Nephron progenitor cell (in vitro differentiated cells): Measurements from ENCODE around the gene P3H2.

ENCODE experiments used
- DNase-seq: peaks from one replicate; pipeline ENCODE4 v3.0.0; 2021
- H3K27ac Mint-ChIP-seq: 2 replicates; pipeline ENCODE4 v1.8.0; 2021; ENCODE audit warnings: mild to moderate bottlenecking, moderate library complexity, mixed read lengths
- H3K27me3 Mint-ChIP-seq: 2 replicates; pipeline ENCODE4 v1.8.0; 2021; ENCODE audit warnings: mild to moderate bottlenecking, low read depth, mixed read lengths; ENCODE audit not compliant: poor library complexity
- H3K36me3 Mint-ChIP-seq: 2 replicates; pipeline ENCODE4 v1.8.0; 2021; ENCODE audit warnings: low read depth, mixed read lengths
- H3K4me1 Mint-ChIP-seq: 2 replicates; pipeline ENCODE4 v1.8.0; 2021; ENCODE audit warnings: mixed read lengths
- H3K4me3 Mint-ChIP-seq: 2 replicates; pipeline ENCODE4 v1.8.0; 2021; ENCODE audit warnings: mild to moderate bottlenecking, moderate library complexity, mixed read lengths
- H3K9me3 Mint-ChIP-seq: 2 replicates; pipeline ENCODE4 v1.8.0; 2021; ENCODE audit warnings: mild to moderate bottlenecking, moderate library complexity, mixed read lengths
- TF ChIP-seq, protein P1 (sequence below): fragments of 200-600 bp; sonication (generic); IDR thresholded peaks from 2 replicates; pipeline ENCODE4 v1.5.0; 2021; ENCODE audit warnings: antibody characterized with exemption

Gene P3H2

GRCh38 chr3:190008432-190008831 is 112.3 kb downstream of the P3H2 start:
- H3K4me1 Mint-ChIP-seq, result peaks cover 45% of the 10 kb centered on the region
- no peak overlapping the region for H3K4me3 Mint-ChIP-seq
- H3K36me3 Mint-ChIP-seq, result no peaks in the 10 kb centered on the region
- TF ChIP-seq, protein P1, sequence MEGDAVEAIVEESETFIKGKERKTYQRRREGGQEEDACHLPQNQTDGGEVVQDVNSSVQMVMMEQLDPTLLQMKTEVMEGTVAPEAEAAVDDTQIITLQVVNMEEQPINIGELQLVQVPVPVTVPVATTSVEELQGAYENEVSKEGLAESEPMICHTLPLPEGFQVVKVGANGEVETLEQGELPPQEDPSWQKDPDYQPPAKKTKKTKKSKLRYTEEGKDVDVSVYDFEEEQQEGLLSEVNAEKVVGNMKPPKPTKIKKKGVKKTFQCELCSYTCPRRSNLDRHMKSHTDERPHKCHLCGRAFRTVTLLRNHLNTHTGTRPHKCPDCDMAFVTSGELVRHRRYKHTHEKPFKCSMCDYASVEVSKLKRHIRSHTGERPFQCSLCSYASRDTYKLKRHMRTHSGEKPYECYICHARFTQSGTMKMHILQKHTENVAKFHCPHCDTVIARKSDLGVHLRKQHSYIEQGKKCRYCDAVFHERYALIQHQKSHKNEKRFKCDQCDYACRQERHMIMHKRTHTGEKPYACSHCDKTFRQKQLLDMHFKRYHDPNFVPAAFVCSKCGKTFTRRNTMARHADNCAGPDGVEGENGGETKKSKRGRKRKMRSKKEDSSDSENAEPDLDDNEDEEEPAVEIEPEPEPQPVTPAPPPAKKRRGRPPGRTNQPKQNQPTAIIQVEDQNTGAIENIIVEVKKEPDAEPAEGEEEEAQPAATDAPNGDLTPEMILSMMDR, result no peak
- DNase-seq, result no peak
- H3K27me3 Mint-ChIP-seq, result no peaks in the 10 kb centered on the region
- no peaks in the 10 kb centered on the region for H3K9me3 Mint-ChIP-seq
- H3K27ac Mint-ChIP-seq, result no peak overlapping the region

- DNase-seq, result no peak
- Mint-ChIP-seq H3K27ac (peak overlapping the region; percentile 48), H3K27me3 (no peaks in the 10 kb centered on the region), H3K4me3 (no peak overlapping the region), H3K4me1 (peaks cover 40% of the 10 kb centered on the region), H3K9me3 (no peaks in the 10 kb centered on the region), H3K36me3 (no peaks in the 10 kb centered on the region)
- TF ChIP-seq, protein P1, result no peak
Measured at GRCh38 chr3:190005343-190006113, 115.2 kb downstream of the P3H2 start.

GRCh38 chr3:190004656-190005055 is 116.0 kb downstream of the P3H2 start:
- no peak for DNase-seq
- Mint-ChIP-seq H3K4me3 (no peak overlapping the region), H3K27me3 (no peaks in the 10 kb centered on the region), H3K36me3 (no peaks in the 10 kb centered on the region), H3K27ac (no peak overlapping the region), H3K9me3 (no peaks in the 10 kb centered on the region), H3K4me1 (peaks cover 48% of the 10 kb centered on the region)
- TF ChIP-seq, protein P1, result no peak

DNA sequence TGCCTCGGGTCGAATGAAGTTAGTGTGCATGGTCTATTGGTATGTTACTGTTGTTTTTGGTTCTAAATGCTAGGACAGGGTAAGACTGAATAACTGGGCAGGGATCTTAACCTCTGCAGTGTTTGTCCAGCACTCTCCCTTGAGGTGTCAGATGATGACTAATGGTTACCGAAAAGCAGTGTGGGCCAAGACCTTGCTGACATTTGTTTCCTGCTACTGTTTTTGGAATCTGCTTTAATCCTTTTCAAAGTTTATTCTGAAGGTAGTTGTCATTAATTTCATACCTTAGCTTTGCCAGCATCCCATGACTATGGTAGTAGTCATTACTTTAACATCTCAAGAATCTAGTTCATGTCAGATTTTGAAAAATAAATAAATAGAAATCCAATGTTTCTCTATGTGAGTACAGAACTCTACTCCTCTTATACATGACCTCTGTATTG is 117.0 kb downstream of the P3H2 start:
- no peaks in the 10 kb centered on the region for H3K9me3 Mint-ChIP-seq
- TF ChIP-seq, protein P1, result no peak
- no peaks in the 10 kb centered on the region for H3K27me3 Mint-ChIP-seq
- no peaks in the 10 kb centered on the region for H3K36me3 Mint-ChIP-seq
- H3K4me3 Mint-ChIP-seq, result no peak overlapping the region
- peaks cover 47% of the 10 kb centered on the region for H3K4me1 Mint-ChIP-seq
- no peak for DNase-seq
- H3K27ac Mint-ChIP-seq, result peak overlapping the region; percentile 30

GRCh38 chr3:190003068-190003467 is 117.6 kb downstream of the P3H2 start:
- no peaks in the 10 kb centered on the region for H3K36me3 Mint-ChIP-seq
- no peaks in the 10 kb centered on the region for H3K9me3 Mint-ChIP-seq
- H3K4me3 Mint-ChIP-seq, result no peak overlapping the region
- H3K27me3 Mint-ChIP-seq, result no peaks in the 10 kb centered on the region
- H3K4me1 Mint-ChIP-seq, result peaks cover 41% of the 10 kb centered on the region
- H3K27ac Mint-ChIP-seq, result peak overlapping the region; percentile 30
- DNase-seq, result no peak
- TF ChIP-seq, protein P1, result no peak

DNA sequence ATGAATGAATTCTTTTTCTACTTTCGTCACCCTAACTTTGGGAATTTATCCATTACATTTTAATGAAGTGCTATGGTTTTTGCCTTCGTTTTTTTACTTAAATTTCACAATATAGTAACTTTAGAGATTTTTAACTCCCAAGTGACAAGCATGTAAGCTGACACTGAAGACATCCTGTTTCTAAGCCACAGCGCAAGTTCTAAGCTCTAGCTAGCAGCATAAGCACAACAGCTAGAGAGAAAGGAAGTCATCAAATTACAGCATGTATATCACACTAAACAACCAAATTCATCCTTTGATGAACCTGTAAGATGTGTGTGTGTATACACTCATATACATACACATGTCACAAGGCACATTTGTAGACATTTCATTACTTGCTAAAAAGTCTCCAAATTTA is 119.3 kb downstream of the P3H2 start:
- peak overlapping the region; percentile 85 for H3K27ac Mint-ChIP-seq
- H3K4me3 Mint-ChIP-seq, result peak overlapping the region; percentile 44
- H3K4me1 Mint-ChIP-seq, result peaks cover 41% of the 10 kb centered on the region
- TF ChIP-seq, protein P1, result no peak
- H3K36me3 Mint-ChIP-seq, result no peaks in the 10 kb centered on the region
- H3K9me3 Mint-ChIP-seq, result no peaks in the 10 kb centered on the region
- no peaks in the 10 kb centered on the region for H3K27me3 Mint-ChIP-seq
- DNase-seq, result no peak
